GOT3 (cell line): ENCODE measurements around the gene RAD51B.

ENCODE experiments used
- DNase-seq: peaks from one replicate; lab custom pipeline; 2025; ENCODE audit warnings: mixed read lengths; lab: John Stamatoyannopoulos, UW

RAD51B gene

GRCh38 chr14:68573722-68574121, 754.1 kb downstream of the RAD51B start:
- no peak for DNase-seq

DNA sequence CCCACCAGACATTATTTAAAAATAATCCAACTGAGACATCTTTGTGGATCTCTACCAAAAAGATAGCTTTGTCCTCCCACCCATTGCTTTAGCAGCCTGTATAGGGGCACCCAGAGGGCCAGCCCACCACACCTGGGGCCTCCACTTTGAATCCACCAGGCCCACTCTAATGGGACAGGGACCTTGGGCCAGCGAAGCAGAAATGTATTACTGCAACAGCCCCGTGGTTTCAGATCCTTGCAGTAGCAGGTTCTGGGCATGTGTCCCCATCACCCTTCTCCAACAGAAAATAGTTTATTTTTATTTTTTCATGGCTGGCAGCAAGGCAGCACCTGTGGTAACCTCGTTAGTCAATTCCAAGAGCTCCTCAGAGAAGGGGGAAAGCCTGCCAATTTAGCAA, 754.9 kb downstream of the RAD51B start:
- no peak for DNase-seq

DNA sequence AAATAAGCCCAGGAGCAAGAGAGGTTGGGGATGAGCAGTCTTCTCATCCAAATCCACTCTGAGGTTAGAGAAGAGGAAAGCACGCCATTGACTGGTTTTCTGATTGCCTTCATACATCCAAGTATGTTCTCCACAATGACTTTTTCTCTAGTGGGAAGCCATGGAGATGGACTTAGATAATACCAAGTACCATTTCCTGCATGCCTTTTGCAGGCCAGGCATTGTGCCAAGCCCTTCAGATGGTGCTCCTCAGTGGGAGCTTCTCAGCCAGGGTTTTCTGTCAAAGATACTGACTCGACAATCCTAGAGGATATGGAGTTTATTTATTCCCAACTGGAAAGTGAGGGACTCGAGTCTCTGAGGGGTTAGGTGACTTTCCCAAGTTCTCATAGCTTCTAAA, 755.3 kb downstream of the RAD51B start:
- no peak for DNase-seq

DNA sequence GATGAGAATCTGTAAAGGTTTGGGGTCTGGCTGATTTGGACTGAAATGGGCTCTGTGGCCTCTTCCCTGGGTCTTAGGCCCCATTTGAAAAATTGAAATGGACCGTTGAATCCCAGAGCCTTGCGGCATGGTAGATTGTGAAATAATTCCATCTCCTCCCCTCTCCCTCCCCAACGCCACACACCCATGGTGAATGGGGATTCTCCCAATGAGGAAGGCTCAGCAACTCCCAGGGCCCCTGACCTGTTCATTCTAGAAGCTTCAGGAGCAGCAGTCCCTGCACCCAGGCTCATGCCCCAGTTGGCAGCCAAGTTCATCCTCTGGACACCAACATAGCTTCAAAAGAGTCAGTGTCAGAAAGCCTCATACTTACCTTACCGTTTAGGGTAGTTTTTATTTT, 755.8 kb downstream of the RAD51B start:
- DNase-seq = no peak

GRCh38 chr14:68576031-68576430, 756.5 kb downstream of the RAD51B start:
- no peak for DNase-seq

DNA sequence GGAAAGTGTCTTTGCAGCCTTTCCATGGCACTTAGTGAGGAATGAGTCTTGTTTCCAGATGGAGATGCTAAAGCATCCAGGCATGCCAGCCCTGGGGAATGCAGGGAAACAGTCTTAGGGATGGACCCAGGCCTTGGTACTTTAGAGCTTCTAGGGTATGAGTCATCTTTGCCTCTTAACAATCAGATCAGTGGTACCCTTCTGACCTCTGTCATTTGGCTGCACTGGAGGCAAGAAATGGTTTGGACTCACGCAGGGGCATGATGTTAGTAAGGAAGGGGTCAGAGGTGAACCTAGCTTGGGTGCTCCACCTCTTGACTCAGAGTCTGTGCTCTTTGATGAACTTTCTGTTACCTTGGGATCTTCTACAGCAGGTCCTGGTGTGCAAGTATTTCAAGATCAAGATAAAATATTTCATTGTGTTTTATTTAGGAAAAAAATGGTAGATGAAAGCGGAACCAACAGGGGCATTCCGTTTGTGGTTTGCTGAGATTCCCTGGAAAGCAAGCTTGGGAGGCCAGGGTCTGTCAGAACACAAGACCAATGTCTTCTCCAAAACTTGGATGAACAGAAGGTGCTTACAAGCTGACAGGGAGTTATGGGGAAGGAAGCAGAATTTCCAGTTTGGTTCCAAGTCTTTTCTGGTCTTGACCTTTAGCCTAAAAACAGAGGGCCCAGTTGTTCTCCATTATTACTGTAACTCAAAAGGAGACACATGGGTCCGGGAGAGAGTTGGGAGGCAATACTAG, 757.1 kb downstream of the RAD51B start:
- peak; percentile 9 for DNase-seq

GRCh38 chr14:68577802-68578541, 758.4 kb downstream of the RAD51B start:
- no peak for DNase-seq

DNA sequence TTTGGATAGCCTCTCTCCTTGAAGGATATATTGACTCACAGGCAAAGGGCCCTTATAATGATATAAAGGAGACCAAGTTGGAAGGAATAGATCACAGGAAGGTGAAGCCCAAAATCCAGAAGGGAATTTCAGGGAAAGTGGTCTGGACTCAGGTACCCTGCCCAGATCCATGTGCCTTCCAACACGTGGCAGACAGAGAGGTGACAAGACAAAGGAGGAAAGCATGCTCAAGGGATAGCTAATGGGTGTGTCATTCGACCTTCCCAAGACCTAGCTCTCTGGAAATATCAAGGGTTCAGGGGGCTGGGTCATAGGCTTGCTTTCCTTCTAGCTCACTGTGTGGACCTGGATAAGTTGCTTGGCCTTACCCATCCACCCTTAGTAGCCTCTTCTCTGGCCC, 759.0 kb downstream of the RAD51B start:
- DNase-seq = no peak

- no peak for DNase-seq
Measured at GRCh38 chr14:68580096-68580645, 760.6 kb downstream of the RAD51B start.

- no peak for DNase-seq
Measured at GRCh38 chr14:68580671-68581070, 761.1 kb downstream of the RAD51B start.

- DNase-seq = no peak
Measured at GRCh38 chr14:68583548-68584280, 764.1 kb downstream of the RAD51B start.

- DNase-seq = no peak
Measured at GRCh38 chr14:68584786-68585185, 765.2 kb downstream of the RAD51B start.

DNA sequence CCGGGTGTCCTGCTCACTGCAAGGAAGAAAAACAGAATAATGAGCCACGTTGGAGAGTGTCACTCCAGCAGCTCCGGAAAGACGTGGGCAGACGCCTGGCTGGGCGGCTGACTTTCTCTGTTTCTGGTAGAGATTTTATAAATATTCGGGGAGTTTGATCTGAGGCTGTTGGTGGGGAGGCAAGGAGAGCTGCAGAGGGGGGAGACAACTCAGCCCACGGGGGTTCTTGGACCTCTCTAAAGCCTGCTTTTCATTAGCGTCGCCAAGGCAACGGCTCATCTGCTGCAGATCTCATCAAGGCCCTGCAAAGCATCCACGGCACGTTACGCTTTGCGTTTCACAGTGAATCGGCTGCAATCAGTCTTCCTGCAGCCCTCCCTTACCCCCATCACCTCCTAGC, 766.1 kb downstream of the RAD51B start:
- DNase-seq = no peak

DNA sequence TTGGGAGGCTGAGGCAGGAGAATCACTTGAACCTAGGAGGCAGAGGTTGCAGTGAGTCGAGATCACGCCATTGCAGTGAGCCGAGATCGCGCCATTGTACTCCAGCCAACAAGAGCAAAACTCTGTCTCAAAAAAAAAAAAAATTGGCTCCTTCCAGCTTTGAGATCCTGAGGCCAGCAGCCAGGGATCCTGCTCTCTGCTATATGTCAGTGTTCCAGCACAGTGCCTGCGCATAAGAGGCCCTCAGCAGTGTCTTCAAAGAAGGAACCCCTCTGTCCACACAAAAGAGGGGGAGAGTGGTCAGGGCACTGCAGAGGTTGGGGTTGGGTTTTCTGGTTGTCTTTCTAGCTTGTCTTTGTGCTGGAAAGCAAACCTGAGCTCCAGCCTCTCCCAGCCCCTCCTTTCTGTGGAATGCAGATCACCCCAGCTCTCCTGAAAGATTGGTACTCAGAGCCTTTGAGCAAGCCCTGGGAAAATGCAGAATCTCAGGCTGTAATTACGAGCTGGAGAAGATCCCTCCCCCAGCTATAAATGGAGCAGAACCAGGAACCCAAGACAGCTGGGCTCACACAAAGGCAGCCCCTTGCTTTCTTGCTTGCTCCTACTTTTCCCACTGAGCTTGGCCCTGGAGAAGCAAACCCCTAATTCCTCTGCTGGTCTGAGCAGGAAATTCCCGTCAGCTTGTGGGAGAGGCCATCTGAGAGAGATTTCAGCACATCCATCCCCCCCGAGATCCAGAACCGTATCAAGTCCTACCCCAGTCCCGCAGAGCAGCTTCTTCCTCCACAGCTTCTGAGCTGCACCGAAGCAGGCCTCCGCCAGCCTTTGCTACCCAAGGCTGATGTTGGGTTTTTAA, 767.5 kb downstream of the RAD51B start:
- DNase-seq = no peak

- no peak for DNase-seq
Measured at GRCh38 chr14:68587931-68588330, 768.4 kb downstream of the RAD51B start.

DNA sequence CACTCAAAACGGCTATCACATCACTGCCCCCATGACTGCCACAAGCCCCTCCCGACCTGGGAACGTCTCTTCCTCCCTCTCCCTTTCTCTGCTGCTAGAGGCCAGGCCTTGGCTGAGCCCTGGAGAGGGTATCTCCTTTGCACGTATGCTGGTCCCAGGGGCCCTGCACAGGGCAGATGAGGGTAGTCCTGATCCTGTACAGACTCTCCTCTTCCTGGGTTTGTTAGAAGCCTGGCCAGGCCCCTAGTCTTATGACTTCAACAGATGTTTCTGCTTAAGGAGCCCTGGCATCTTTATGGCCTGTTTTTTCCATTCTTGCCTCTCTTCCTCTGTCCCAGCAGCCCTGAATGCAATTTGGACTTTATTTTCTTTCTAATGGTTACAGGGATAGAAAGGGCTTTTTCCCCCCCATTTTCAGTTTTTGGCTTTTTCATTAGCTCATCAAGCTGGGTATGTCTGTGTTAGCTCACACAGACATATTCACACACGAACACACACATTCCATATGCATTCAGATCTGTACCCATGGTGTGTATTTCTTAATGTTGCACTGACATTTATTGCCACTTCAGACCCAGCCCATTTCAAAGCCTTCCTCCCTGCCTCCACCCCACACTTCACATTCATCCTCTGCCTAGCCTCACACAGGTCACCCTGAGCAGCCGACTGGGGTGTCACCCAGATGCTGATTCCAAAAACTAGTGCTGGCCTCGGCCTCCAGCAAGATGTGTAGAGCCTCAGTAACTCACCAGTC, 770.0 kb downstream of the RAD51B start:
- no peak for DNase-seq

- DNase-seq = no peak
Measured at GRCh38 chr14:68590201-68590522, 770.6 kb downstream of the RAD51B start.

- DNase-seq = no peak
Measured at GRCh38 chr14:68591786-68592185, 772.2 kb downstream of the RAD51B start.

DNA sequence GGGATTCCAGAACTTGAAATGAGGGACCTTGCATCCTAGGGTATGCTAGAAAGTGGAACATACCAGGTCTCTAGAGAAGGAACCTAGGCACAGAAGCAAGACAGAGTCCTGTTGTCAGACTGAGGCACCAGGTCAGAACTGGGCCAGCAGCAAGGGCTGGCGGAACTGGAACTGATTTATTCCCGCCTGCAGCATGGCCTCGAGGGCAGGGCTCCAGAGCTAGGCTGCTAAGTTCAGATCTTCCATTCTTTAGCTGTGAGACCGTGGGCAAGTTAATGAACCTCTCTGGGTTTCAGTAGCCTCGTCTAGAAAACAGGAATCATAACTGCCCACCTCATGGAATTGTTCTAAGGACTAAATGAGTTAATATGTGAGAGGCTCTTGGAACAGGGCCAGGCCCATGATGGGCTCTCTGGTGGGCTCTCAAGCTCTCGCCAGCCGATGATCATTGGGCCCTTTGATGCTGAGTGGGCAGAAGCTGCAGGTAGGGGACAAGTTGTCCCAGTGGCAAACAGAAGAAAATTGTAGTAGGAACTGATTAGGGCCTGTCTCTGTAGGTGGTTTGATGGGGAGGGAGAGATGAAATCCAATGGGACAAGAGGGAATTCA, 773.5 kb downstream of the RAD51B start:
- DNase-seq = no peak

DNA sequence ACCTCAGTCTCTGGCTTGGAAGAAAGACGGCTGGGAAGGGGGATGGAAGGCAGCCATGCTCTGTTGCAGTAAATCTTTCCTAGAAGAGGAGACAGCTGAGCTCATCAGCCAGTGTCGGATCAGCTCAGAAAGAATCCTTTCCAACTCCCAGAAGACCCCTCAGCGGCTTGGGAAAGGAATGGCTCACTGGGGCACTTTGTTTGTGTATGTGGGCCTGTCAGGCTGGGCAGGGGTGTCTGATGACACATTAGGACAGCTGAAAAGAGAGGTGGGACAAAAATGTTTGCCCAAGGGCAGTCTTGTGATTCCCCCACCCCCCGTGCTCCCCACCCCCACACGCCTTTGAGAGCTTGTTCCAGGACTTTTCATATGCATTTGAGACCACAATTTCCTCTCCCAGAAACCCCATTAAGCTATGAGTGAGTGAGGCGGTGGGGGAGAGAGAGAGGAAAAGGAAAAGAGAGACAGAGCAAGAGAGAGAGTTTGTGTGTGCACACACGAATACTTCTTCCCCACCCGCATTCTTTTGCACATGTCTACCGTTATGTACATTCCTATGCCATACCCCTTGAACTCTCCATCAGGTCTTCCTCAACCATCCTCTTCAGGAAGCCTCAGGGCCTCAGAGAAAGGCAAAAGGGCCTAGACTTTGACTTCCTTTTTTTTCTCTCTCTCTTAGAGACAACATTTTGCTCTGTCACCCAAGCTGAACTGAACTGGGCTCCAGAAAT, 774.4 kb downstream of the RAD51B start:
- no peak for DNase-seq
